ENCODE measurements around the gene RAD51AP1.

DNA sequence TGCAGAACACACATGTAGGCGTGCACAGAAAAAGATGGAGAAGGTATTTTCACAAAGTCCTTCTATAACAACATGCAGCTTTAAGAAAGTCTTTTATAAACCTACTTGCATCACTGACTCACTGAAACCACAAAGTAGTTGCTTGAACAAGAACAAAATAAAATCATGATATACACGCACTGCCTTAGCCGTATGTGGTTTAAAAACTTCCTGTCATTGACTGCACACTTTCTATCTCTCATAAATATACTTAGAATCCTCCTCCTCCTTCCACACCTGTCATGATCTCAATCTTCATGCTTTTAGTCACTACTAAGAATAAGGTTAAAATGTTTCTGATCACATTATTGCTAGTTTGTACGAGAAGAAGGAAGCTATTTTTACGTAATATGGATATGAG, 31.8 kb upstream of the RAD51AP1 start:
- TF ChIP-seq, protein P1, sequence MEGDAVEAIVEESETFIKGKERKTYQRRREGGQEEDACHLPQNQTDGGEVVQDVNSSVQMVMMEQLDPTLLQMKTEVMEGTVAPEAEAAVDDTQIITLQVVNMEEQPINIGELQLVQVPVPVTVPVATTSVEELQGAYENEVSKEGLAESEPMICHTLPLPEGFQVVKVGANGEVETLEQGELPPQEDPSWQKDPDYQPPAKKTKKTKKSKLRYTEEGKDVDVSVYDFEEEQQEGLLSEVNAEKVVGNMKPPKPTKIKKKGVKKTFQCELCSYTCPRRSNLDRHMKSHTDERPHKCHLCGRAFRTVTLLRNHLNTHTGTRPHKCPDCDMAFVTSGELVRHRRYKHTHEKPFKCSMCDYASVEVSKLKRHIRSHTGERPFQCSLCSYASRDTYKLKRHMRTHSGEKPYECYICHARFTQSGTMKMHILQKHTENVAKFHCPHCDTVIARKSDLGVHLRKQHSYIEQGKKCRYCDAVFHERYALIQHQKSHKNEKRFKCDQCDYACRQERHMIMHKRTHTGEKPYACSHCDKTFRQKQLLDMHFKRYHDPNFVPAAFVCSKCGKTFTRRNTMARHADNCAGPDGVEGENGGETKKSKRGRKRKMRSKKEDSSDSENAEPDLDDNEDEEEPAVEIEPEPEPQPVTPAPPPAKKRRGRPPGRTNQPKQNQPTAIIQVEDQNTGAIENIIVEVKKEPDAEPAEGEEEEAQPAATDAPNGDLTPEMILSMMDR (IDR thresholded peaks at IDR 0.05), result no peak
- TF ChIP-seq TEAD4 (IDR thresholded peaks at IDR 0.05; ENCODE audit: borderline replicate concordance, insufficient read depth) (no peak), YY1 (IDR thresholded peaks at IDR 0.05; ENCODE audit: low read depth) (no peak), POLR2AphosphoS5 (IDR thresholded peaks at IDR 0.05; ENCODE audit: low read depth, low read length) (no peak), NRF1 (IDR thresholded peaks at IDR 0.05; ENCODE audit: low read depth, low read length) (no peak), MXI1 (IDR thresholded peaks at IDR 0.05; ENCODE audit: low read depth, low read length) (no peak), EP300 (IDR thresholded peaks at IDR 0.05; ENCODE audit: borderline replicate concordance in 1 of 2, low read depth in 1 of 2, low read length in 1 of 2) (no peak), GABPA (IDR thresholded peaks at IDR 0.05; ENCODE audit: low read depth) (no peak), TCF12 (IDR thresholded peaks at IDR 0.05) (no peak)

All from SK-N-SH (cell line).